HG03575 (cell line): ENCODE data around the gene TSPO.
"Not testable (repeated sequence)": the region's sequence is repeated elsewhere in the genome, so short reads cannot be mapped to it uniquely, and the experiment has no call there.

ENCODE experiments used
- ATAC-seq: cut with Tn5 transposase; IDR thresholded peaks from one replicate; pipeline ENCODE4 v1.9.1; 2021; ENCODE audit not compliant: unreplicated experiment, insufficient number of reproducible peaks, low FRiP score; ENCODE audit errors: extremely low read depth

Gene TSPO

GRCh38 chr22:43129426-43130425 lies 21.6 kb upstream of the TSPO start:
- no peak for ATAC-seq

- no peak for ATAC-seq
Observed at GRCh38 chr22:43131773-43132501, 19.4 kb upstream of the TSPO start.

- ATAC-seq: no peak
Observed at GRCh38 chr22:43133401-43133800, 18.0 kb upstream of the TSPO start.

- no peak for ATAC-seq
Observed at GRCh38 chr22:43134553-43134952, 16.8 kb upstream of the TSPO start.

- no peak for ATAC-seq
Observed at GRCh38 chr22:43135565-43135964, 15.8 kb upstream of the TSPO start.

GRCh38 chr22:43136255-43136654 lies 15.1 kb upstream of the TSPO start:
- no peak for ATAC-seq

- no peak for ATAC-seq
Observed at GRCh38 chr22:43136801-43137200, 14.6 kb upstream of the TSPO start.

- no peak for ATAC-seq
Observed at GRCh38 chr22:43142880-43143562, 8.3 kb upstream of the TSPO start, which contains the start of gene MCAT. MCAT (minus strand) TSS chr22:43143398; CDS start chr22:43143348, 50 bp downstream.

- no peak for ATAC-seq
Observed at GRCh38 chr22:43144949-43145348, 6.4 kb upstream of the TSPO start.

GRCh38 chr22:43145371-43145770 lies 6.0 kb upstream of the TSPO start:
- ATAC-seq: not testable (repeated sequence)

- ATAC-seq: not testable (repeated sequence)
Observed at GRCh38 chr22:43146332-43146731, 5.0 kb upstream of the TSPO start.

GRCh38 chr22:43147821-43148220 lies 3.5 kb upstream of the TSPO start:
- no peak for ATAC-seq

- no peak for ATAC-seq
Observed at GRCh38 chr22:43148581-43148980, 2.8 kb upstream of the TSPO start.

- ATAC-seq: no peak
Observed at GRCh38 chr22:43150731-43151206, 590 bp upstream of the TSPO start.

GRCh38 chr22:43152003-43152356 lies 621 bp downstream of the TSPO start:
- no peak for ATAC-seq

- no peak for ATAC-seq
Observed at GRCh38 chr22:43152357-43153071, 1.2 kb downstream of the TSPO start.

- ATAC-seq: no peak
Observed at GRCh38 chr22:43153899-43154298, 2.5 kb downstream of the TSPO start.

- no peak for ATAC-seq
Observed at GRCh38 chr22:43154887-43155536, 3.7 kb downstream of the TSPO start.
